ENCODE data around the gene SIK3. TPM values are rescaled to one million over a fixed set of nuclear protein-coding genes. Genes with fewer than 3 reads are reported as not detected.

The SIK3 gene
- total RNA-seq, 1 experiment from 2014 or later = 9.2 TPM

DNA sequence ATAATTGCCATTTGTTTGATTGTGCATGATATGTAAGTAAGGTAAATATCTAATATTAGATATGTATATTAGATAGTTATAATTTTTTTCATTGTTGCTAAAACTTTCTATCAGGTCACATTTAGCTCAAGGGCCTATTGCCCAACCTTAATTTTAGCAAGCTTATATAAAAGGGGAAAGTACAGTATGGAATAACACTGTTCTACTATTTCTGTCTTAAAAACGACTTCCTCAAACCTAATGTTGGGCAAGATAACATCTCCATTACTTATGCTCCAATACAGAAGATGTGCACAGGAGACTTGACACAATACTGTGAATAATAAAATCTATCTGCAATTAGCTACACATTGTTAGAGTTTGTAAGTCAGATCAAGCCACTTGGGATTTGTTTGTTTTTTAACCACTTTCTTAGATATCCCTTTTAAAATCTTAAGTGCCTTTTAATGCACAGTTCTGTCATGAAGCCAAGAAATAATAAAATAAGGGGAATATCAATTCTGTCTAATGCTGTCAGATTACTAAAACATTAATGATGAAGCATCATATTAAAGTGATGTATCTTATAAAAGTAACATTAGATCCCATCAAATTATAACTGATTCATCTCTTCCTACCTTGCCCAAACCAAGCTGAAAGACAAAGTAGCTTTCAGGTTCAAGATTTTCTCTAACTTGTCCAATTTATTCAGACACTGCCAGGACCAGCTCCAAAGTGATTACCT lies 98.1 kb downstream of the SIK3 start:
- DNase-seq (ENCODE audit: low read depth, low spot score) = no peak
- in situ Hi-C loops (cut with HindIII; ENCODE audit: low pct_unique_long_range_greater_than_20kb, low sequenced_read_pairs) = no loop called here

DNA sequence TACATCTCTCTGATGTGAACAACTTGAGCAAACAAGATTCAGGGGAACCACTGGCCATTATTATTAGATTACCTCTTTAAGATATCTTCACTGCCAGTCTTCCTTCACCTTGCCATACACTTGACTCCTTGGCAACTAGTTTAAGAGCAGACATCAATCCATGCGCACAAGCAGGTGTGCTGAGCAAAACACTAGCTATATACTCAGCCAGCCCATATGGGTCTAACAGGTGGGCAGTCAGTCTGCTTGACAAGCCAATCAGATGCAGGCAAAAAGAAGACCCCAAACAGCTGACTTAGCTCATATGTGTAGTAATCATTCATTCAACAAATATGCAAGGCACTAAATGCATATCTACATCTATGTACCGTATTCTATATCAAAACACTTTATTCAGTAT lies 101.2 kb downstream of the SIK3 start:
- DNase-seq (ENCODE audit: low read depth, low spot score) = no peak
- in situ Hi-C loops (cut with HindIII; ENCODE audit: low pct_unique_long_range_greater_than_20kb, low sequenced_read_pairs) = no loop called here

DNA sequence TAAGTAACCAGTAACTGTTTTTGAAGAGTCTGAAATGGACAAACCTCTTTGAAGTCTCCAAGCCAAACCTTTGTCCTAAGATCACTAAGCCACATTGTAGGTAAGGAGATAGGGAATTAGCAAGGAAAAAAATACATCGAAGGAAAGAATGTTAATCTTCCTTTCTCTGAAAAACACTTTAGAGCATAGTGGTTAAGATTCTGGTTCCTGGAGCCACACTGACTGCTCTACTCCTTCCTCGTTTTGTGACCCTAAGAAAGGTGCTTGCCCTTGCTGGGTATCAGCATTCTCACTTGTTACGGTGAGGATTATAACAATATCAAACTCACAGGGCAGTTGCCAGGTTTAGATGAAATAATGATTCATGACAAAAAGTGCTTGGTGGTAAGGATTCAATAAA lies 104.0 kb downstream of the SIK3 start:
- no peak for DNase-seq (ENCODE audit: low read depth, low spot score)
- in situ Hi-C loops (cut with HindIII; ENCODE audit: low pct_unique_long_range_greater_than_20kb, low sequenced_read_pairs) = no loop called here

DNA sequence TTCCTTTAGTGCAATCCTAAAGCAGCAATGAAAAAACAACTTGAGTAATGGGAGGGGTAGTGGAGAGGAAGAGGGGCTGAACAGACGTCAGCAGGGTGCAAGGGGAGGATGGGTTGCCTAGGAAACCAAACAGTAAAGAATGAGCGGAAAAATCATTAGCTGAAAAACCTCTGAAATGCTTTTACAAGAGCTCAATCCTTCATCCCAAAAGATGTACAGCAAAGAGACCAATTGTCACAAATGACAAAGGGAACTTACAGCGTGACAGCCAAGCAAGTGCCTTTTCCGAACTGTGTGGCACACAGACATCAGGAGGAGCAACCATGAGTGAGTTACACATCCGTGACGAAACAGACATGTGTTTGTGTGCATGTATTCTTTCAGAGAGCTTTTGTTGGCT lies 104.6 kb downstream of the SIK3 start:
- DNase-seq (ENCODE audit: low read depth, low spot score) = no peak
- in situ Hi-C loops (cut with HindIII; ENCODE audit: low pct_unique_long_range_greater_than_20kb, low sequenced_read_pairs) = no loop called here

DNA sequence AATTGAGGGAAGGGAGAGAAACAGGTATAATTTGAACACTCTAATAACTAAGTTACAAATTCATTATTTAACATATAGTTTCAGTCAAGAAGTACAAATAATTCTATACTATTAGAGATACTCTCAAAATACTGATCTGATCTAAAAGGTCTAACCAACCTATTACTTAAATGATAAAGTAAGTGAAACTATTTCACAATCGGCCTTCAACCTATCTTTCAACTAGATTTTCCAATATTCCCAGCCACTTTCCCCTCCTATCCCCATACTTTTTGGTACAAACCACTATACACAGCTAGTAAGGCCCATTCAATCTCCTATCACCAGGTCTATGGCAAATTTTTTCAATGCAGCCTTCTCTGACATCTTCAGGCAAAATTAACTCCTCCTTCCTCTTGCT lies 106.7 kb downstream of the SIK3 start:
- in situ Hi-C loops (cut with HindIII; ENCODE audit: low pct_unique_long_range_greater_than_20kb, low sequenced_read_pairs) = no loop called here
- no peak for DNase-seq (ENCODE audit: low read depth, low spot score)

DNA sequence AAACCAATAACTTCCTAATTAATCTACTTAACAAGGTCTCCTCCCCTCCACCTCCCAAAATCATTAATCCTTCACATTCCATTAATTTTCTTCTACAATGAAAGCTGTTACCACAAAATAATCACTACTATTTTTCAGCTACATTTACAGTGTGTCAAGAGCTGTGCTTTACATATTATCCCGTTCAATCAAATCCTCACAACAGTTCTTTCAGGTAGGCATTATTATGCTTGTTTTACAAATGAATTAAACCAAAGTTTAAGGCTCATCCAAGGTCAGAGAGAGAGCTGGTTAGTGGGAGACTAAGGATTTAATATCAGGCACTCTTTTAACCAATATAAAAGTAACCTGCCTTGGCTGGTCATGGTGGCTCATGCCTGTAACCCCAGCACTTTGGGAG lies 107.4 kb downstream of the SIK3 start:
- in situ Hi-C loops (cut with HindIII; ENCODE audit: low pct_unique_long_range_greater_than_20kb, low sequenced_read_pairs) = no loop called here
- no peak for DNase-seq (ENCODE audit: low read depth, low spot score)

DNA sequence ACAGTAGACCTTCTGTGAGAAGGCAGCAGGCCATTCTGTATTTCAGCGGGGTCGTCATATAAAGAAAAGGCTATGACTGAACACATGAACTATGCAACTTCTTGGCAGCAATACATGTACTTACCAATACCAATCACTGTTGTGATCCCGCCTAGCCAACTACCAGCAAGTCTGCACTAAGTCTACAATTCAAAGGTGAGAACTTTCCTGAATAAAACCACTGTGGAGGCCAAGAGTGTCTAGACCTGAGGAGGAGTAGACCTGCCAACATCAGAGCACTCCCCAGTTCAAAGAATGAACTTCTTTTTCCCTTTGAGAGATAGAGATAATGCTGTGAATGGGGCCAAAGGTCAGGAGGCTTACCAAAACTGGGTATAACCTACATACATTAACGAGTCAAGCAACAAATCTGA lies 108.2 kb downstream of the SIK3 start:
- peak; percentile 72 for DNase-seq (ENCODE audit: low read depth, low spot score)
- in situ Hi-C loops (cut with HindIII; ENCODE audit: low pct_unique_long_range_greater_than_20kb, low sequenced_read_pairs) = no loop called here

DNA sequence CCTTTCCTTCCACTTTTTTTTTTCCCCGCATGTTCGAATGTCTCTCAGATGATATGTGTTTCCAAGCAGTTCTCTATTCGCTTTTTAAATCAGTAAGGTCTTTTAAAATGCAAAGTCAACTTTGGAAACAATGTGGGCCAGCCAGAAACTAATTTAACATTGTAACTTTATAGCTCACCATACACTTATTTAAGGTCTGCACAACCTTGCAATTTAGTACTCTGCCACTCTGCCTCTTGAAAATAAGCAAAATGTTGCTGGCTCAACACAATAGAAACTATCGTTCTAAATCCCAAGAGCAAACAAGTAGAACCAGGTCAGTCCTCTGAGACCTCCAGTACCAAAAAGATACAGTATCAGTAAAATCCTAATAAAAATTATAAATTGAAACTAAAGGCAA lies 109.0 kb downstream of the SIK3 start:
- in situ Hi-C loops (cut with HindIII; ENCODE audit: low pct_unique_long_range_greater_than_20kb, low sequenced_read_pairs) = no loop called here
- DNase-seq (ENCODE audit: low read depth, low spot score) = no peak

DNA sequence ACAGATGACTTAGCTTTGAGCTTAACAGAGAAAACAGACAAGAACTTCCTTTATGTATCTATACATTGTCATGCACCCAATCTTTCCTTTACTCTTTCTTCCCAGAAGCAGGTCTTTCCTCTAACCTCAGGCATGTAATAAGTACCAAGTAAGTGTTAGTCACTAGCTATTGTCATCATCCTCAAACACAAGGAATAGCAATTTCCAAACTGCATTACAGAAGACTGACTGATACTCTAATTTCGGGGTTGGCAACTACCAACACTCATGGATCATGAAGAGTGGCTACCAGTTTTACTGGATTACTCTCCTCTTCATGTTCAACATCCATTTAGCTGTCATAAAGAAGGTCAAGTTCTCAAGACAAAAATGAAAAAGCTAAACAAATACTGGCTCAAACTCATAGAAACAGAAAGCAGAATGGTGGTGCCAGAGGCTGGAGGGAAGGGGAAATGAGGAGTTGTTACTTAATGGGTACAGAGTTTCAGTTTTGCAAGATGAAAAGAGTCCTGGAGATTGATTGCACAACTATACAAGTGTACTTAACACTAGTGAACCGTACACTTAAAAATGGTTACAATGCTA lies 111.6 kb downstream of the SIK3 start:
- DNase-seq (ENCODE audit: low read depth, low spot score) = no peak
- in situ Hi-C loops (cut with HindIII; ENCODE audit: low pct_unique_long_range_greater_than_20kb, low sequenced_read_pairs) = no loop called here

DNA sequence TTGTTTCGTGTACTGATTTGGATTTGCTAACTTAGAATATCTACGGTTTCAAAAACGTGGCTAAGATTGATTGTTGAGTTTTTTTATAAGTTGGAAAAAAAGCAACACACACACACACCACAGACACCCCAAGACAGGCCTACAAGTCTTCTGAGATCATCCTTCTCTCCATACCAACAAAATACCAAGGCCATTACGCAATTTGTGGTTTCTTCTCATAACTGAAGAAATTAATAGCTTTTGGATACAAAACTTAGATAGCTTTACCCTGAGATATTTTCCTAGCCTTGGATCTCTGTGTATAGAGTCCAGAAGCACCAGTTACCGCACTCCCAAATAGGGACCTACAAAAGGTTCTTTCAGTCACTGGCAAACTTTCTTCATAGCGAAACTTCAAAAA lies 113.6 kb downstream of the SIK3 start:
- in situ Hi-C loops (cut with HindIII; ENCODE audit: low pct_unique_long_range_greater_than_20kb, low sequenced_read_pairs) = no loop called here
- peak; percentile 60 for DNase-seq (ENCODE audit: low read depth, low spot score)

DNA sequence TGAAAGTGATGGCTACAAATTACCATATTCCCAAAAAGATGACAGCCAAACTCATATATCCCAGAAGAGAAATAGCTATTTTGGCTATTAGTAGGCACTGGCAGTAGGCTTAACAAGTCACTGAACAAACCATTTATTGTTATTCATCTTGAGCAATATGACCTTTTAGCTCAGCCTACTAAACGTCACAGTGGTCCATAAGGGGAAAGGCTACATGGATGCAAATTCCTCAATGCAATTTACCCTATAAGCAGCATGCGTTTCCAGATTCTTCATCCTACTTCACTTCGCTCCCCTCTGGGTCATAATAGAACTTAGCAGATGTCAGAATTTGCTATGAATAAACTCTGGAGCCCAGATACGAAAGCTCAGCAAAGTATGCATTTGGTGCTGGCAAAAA lies 114.0 kb downstream of the SIK3 start:
- DNase-seq (ENCODE audit: low read depth, low spot score) = peak; percentile 78
- in situ Hi-C loops (cut with HindIII; ENCODE audit: low pct_unique_long_range_greater_than_20kb, low sequenced_read_pairs) = no loop called here

DNA sequence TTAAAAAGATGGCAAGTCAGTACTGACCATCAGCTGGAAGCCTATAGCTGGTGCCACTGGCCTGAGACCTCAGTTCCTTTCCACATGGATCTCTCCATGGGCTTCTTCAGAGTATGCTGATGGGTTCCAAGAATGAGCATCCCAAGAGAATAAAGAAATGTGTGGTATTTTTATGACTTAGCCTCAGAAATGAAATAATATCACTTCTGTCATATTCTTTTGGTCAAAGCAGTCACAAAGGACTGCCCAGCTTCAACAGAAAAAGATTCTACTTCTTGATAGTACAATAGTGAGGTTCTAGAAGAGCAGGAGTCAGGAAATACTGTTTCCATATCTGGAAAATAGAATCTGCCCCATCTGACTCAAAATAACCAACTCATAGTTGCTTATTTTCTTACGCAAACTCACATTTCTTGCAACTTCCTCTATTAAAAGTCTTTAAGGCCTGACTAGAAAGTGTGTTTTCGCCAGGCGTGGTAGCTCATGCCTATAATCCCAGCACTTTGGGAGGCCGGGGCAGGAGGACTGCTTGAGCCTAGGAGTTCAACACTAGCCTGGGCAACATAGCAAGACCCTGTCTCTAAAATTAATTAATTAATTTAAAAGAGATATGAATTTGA lies 116.9 kb downstream of the SIK3 start:
- in situ Hi-C loops (cut with HindIII; ENCODE audit: low pct_unique_long_range_greater_than_20kb, low sequenced_read_pairs) = no loop called here
- DNase-seq (ENCODE audit: low read depth, low spot score) = no peak

DNA sequence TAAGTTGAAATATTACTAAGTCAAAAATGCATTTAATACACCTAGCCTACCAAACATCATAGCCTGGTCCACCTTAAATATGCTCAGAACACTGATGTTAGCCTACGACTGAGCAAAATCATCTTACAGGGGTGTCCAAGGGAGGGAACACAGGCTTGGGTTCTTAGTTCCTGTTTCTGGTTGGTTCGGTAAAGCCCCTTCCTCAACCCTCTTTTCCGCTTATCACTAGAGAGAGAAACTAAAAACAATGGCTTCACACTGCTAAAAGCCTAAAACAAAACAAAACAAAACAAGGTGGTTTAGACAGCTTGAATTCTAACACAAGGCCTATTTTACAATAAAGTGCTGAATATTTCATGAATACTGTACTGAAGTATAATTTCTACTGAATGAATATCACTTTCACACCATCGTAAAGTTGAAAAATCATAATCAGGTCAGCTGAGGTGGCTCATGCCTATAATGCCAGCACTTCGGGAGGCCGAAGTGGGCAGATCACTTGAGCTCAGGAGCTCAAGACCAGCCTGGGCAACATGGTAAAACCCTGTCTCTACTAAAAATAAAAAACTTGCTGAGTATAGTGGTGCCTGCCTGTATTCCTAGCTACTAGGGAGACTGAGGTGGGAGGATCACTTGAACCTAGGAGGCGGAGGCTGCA lies 118.0 kb downstream of the SIK3 start:
- in situ Hi-C loops (cut with HindIII; ENCODE audit: low pct_unique_long_range_greater_than_20kb, low sequenced_read_pairs) = no loop called here
- no peak for DNase-seq (ENCODE audit: low read depth, low spot score)

DNA sequence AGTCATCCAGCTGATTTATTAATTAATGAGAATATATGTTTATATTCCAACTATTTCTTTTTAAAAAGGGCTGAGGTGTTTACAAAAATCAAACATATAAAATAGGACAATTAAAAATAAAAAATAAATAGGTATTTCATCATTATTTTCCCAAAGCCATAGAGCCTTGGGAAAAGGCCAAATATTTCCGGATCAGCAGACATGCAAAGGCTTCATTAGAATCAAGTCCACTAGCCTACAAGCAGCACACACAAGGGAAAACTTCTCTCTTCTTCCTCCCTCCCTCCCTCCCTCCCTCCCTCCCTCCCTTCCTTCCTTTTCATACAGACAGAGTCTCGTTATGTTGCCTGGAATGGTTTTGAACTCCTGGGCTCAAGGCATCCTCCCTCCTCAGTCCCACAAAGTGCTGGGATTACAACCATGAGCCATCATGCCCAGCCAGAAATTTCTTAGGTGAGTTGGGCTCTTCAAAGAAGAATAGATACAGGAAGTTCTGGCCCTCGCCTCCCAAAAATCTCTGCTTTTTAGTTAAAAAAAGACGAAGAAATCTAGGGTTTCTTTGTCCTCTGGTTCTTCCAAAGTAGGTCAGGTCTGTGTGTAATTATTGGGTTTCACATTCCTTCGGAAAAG lies 121.2 kb downstream of the SIK3 start:
- in situ Hi-C loops (cut with HindIII; ENCODE audit: low pct_unique_long_range_greater_than_20kb, low sequenced_read_pairs) = no loop called here
- no peak for DNase-seq (ENCODE audit: low read depth, low spot score)

DNA sequence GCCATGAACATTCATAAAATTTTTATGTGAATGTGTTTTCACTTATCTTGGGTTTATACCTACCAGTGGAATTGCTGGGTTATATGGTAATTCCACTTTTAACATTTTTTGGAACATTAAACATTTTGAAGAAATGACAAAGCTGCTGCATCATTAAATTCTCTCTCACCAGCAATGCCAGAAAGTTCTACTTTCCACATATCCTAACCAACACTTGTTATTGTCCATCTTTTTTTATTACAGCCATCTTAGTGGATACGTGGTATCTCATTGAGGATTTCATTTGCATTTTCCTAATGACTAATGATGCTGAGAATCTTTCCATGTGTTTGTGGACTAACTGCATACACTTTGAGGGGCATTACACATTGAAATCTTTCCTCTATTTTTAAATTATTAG lies 122.6 kb downstream of the SIK3 start:
- in situ Hi-C loops (cut with HindIII; ENCODE audit: low pct_unique_long_range_greater_than_20kb, low sequenced_read_pairs) = no loop called here
- DNase-seq (ENCODE audit: low read depth, low spot score) = no peak

DNA sequence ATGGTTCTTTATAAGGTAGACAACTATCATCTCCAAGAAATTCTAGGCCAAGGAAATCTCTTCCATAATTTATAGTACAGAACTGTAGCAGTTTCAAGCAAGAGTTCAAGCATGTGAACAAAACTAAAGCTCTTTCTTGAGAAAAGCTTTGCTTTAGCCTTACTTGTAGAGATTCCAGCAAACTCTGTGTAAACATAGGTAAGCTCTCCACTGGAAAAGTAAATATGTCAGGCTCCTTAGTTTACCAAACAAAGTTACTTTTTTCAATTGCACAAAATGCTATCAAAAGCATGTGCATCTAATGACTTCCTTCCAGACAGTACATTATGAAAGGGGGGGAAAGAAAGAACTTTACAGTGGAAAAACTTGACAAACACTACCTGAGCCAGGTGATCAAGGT lies 125.0 kb downstream of the SIK3 start:
- in situ Hi-C loops (cut with HindIII; ENCODE audit: low pct_unique_long_range_greater_than_20kb, low sequenced_read_pairs) = no loop called here

DNA sequence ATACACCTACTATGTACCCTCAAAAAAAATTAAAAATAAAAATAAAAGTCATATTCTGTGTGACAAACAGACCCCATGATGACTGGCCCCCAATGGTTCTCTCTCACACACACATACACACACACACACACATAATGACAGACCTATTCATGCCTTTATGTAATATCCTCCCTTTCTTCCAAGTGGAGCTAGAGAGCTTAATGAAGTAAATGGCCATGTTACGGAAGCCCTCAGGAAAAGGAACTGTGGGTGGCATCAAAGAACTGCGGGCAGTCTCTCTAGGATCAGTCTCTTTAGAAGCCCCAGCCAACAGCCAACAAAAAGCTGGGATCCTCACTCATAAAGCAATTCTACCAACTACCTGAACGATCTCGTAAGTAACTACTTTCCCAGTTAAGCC lies 125.5 kb downstream of the SIK3 start:
- in situ Hi-C loops (cut with HindIII; ENCODE audit: low pct_unique_long_range_greater_than_20kb, low sequenced_read_pairs) = no loop called here
- DNase-seq (ENCODE audit: low read depth, low spot score) = peak; percentile 69

More for the DNA sequence above, 125.0 kb downstream of the SIK3 start:
- no peak for DNase-seq (ENCODE audit: low read depth, low spot score)
